Thymus (tissue), 11 donors: Measurements from ENCODE around the gene CDC42BPB. TPM values are rescaled to one million over a fixed set of nuclear protein-coding genes. Genes with fewer than 3 reads are reported as not detected.

ENCODE experiments used
- DNase-seq, 9 donors: peaks; one replicate each; pipeline ENCODE4 v3.0.0-alpha.2; 2013; ENCODE audit warnings: low spot score in 9 of 9, low read depth in 6 of 9, missing footprints in 1 of 9
- H3K27ac ChIP-seq, 2 donors: one replicate each; pipeline ENCODE4 v1.5.1; 2013; ENCODE audit warnings: control low read depth in 1 of 2, low read depth in 1 of 2, low read length in 1 of 2, mild to moderate bottlenecking in 1 of 2, moderate library complexity in 1 of 2
- H3K27me3 ChIP-seq, 2 donors: one replicate each; pipeline ENCODE4 v1.5.1; 2013; ENCODE audit warnings: low read length in 1 of 2; ENCODE audit not compliant: control insufficient read depth in 2 of 2, insufficient read depth in 1 of 2
- H3K36me3 ChIP-seq, 2 donors: one replicate each; pipeline ENCODE4 v1.5.1; 2013; ENCODE audit warnings: low read length in 1 of 2, mild to moderate bottlenecking in 1 of 2, moderate library complexity in 1 of 2; ENCODE audit not compliant: control insufficient read depth in 2 of 2, insufficient read depth in 2 of 2
- H3K4me1 ChIP-seq, 2 donors: one replicate each; pipeline ENCODE4 v1.5.1; 2013; ENCODE audit warnings: low read length in 2 of 2; ENCODE audit not compliant: control insufficient read depth in 2 of 2, insufficient read depth in 2 of 2
- H3K4me3 ChIP-seq, 2 donors: one replicate each; pipeline ENCODE4 v1.5.1; 2013; ENCODE audit warnings: low read length in 2 of 2, control low read depth in 1 of 2, mild to moderate bottlenecking in 1 of 2
- H3K9me3 ChIP-seq, 2 donors: one replicate each; pipeline ENCODE4 v1.5.1; 2013; ENCODE audit warnings: low read length in 1 of 2, mild to moderate bottlenecking in 1 of 2; ENCODE audit not compliant: control insufficient read depth in 2 of 2, insufficient read depth in 1 of 2
- WGBS: extraction: QIAGEN DNeasy Blood & Tissue Kit; methylation state at CpG from one replicate; pipeline ENCODE4 v1.1.7; 2013; 5-methylcytosine and 5-hydroxymethylcytosine counted together
- polyA plus RNA-seq: library from polyadenylated mRNA; stranded (reverse); fragments of 200-250 nt; gene quantifications from one replicate; pipeline ENCODE4 v1.2.3, GENCODE V29; 2013
- total RNA-seq: library from RNA; stranded (reverse); fragments of 120-200 nt; gene quantifications from one replicate; pipeline ENCODE4 v1.2.4, GENCODE V29; 2013
- donor health status: healthy.

CDC42BPB gene
- total and polyA plus RNA-seq, 2 donors: 7.6 to 16.3 TPM

GRCh38 chr14:102891556-102891955 lies 165.8 kb downstream of the CDC42BPB start:
- Histone ChIP-seq H3K4me3 (no peak overlapping the region), H3K4me1 (no peaks in the 10 kb centered on the region), H3K9me3 (no peaks in the 10 kb centered on the region), H3K36me3 (peaks cover 9 to 15% of the 10 kb centered on the region in 2 donors), H3K27ac (no peak overlapping the region), H3K27me3 (no peaks in the 10 kb centered on the region)
- DNase-seq: no peak
- 92% methylated on average over 4 of the region's 4 CpGs for WGBS

- WGBS: 91% methylated on average over 15 of the region's 15 CpGs
- no peaks in the 10 kb centered on the region for H3K27me3 ChIP-seq
- no peak overlapping the region for H3K27ac ChIP-seq
- no peaks in the 10 kb centered on the region for H3K9me3 ChIP-seq
- peaks cover 13 to 15% of the 10 kb centered on the region in 2 donors for H3K36me3 ChIP-seq
- no peaks in the 10 kb centered on the region for H3K4me1 ChIP-seq
- no peak overlapping the region for H3K4me3 ChIP-seq
- DNase-seq: no peak
Observed at GRCh38 chr14:102891111-102891510, 166.2 kb downstream of the CDC42BPB start.

GRCh38 chr14:102889615-102890014 lies 167.7 kb downstream of the CDC42BPB start:
- WGBS: 98% methylated on average over 7 of the region's 7 CpGs
- peaks cover 11 to 14% of the 10 kb centered on the region in 2 donors for H3K36me3 ChIP-seq

GRCh38 chr14:102888748-102889147 lies 168.6 kb downstream of the CDC42BPB start:
- H3K27ac ChIP-seq: no peak overlapping the region
- no peak for DNase-seq
- 94% methylated on average over 1 of the region's 1 CpG for WGBS
- H3K36me3 ChIP-seq: peaks cover 11 to 15% of the 10 kb centered on the region in 2 donors
- no peaks in the 10 kb centered on the region for H3K27me3 ChIP-seq
- no peak overlapping the region for H3K4me3 ChIP-seq
- no peaks in the 10 kb centered on the region for H3K4me1 ChIP-seq
- no peaks in the 10 kb centered on the region for H3K9me3 ChIP-seq

More at GRCh38 chr14:102889615-102890014, 167.7 kb downstream of the CDC42BPB start:
- Histone ChIP-seq H3K27ac (no peak overlapping the region), H3K9me3 (no peaks in the 10 kb centered on the region), H3K4me1 (no peaks in the 10 kb centered on the region), H3K27me3 (no peaks in the 10 kb centered on the region), H3K4me3 (no peak overlapping the region)
- no peak for DNase-seq

- H3K4me3 ChIP-seq: no peak overlapping the region
- WGBS: 98% methylated on average over 22 of the region's 22 CpGs
- H3K36me3 ChIP-seq: peaks cover 7 to 17% of the 10 kb centered on the region in 2 donors
- no peak for DNase-seq
- H3K27ac ChIP-seq: no peak overlapping the region
- H3K27me3 ChIP-seq: no peaks in the 10 kb centered on the region
- no peaks in the 10 kb centered on the region for H3K9me3 ChIP-seq
- H3K4me1 ChIP-seq: no peaks in the 10 kb centered on the region
Observed at GRCh38 chr14:102885737-102886447, 171.5 kb downstream of the CDC42BPB start.

- no peak for DNase-seq
- no peaks in the 10 kb centered on the region for H3K27me3 ChIP-seq
- H3K36me3 ChIP-seq: peaks cover 9 to 16% of the 10 kb centered on the region in 2 donors
- no peaks in the 10 kb centered on the region for H3K4me1 ChIP-seq
- H3K9me3 ChIP-seq: no peaks in the 10 kb centered on the region
- no peak overlapping the region for H3K27ac ChIP-seq
- no peak overlapping the region for H3K4me3 ChIP-seq
- 98% methylated on average over 14 of the region's 14 CpGs for WGBS
Observed at GRCh38 chr14:102883554-102883953, 173.8 kb downstream of the CDC42BPB start.

- Histone ChIP-seq H3K27me3 (no peaks in the 10 kb centered on the region), H3K4me3 (no peak overlapping the region), H3K36me3 (peaks cover 9 to 12% of the 10 kb centered on the region in 2 donors), H3K9me3 (no peaks in the 10 kb centered on the region), H3K4me1 (no peaks in the 10 kb centered on the region), H3K27ac (no peak overlapping the region)
- no peak for DNase-seq
- WGBS: 96% methylated on average over 5 of the region's 5 CpGs
Observed at GRCh38 chr14:102883089-102883541, 174.2 kb downstream of the CDC42BPB start.

Other genes starting within 250 kb of the CDC42BPB start
- gene AMN, start 134.9 kb downstream of the CDC42BPB start, total RNA-seq: 2.0 TPM
- gene AMN, start 134.9 kb downstream of the CDC42BPB start, polyA plus RNA-seq: 3.5 TPM
- gene LBHD2, start 26.7 kb upstream of the CDC42BPB start, total RNA-seq: 0.19 TPM
- gene LBHD2, start 26.7 kb upstream of the CDC42BPB start, polyA plus RNA-seq: 0.75 TPM
- 16.0 TPM for gene EXOC3L4, start 37.2 kb upstream of the CDC42BPB start, total RNA-seq
- gene EXOC3L4, start 37.2 kb upstream of the CDC42BPB start, polyA plus RNA-seq: 83.7 TPM
- 66.2 TPM for gene TNFAIP2, start 65.9 kb upstream of the CDC42BPB start, total RNA-seq
- gene TNFAIP2, start 65.9 kb upstream of the CDC42BPB start, polyA plus RNA-seq: 193 TPM